GM10248 (cell line): ENCODE data around the gene PEX26.
"Not testable (repeated sequence)": the region's sequence is repeated elsewhere in the genome, so short reads cannot be mapped to it uniquely, and the experiment has no call there.

Source experiments
- CTCF ChIA-PET: fragments of 300-600 bp; sonication (Branson Sonifier 250); formaldehyde crosslinking; extraction: SDS; loops from one replicate; lab custom pipeline; 2021; ENCODE audit warnings: antibody characterized with exemption; lab: Yijun Ruan, JAX
- POLR2A ChIA-PET: fragments of 350-650 bp; sonication (Branson Sonifier 250); formaldehyde crosslinking; extraction: SDS; loops from one replicate; lab custom pipeline; 2020; ENCODE audit warnings: antibody characterized with exemption; lab: Yijun Ruan, JAX
- DNase-seq: peaks from one replicate; pipeline ENCODE4 v3.0.0; 2012; ENCODE audit errors: extremely low spot score
- CTCF ChIP-seq: IDR thresholded peaks from 2 replicates; pipeline ENCODE4 v1.5.1; 2012; ENCODE audit warnings: mild to moderate bottlenecking, low read depth; ENCODE audit errors: extremely low read depth, missing control alignments, control extremely low read depth

Gene PEX26

DNA sequence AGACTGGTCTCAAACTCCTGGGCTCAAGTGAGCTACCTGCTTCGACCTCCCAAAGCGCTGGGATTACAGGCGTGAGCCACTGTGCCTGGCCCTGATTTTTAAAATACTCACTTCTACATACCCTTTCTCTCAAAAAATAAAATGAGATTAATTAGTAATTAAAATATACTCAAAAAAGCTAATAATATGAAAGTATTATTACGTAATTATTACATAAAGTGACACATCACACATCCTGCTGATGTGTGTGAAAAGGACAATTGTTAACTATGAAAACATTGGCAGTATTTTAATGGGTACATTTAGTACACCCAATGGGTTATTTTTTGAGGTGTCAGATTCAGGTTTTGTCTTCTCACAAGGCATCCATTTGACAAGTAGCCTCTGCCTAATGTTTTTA lies 32.0 kb upstream of the PEX26 start:
- TF ChIP-seq CTCF: no peak
- DNase-seq: no peak
- ChIA-PET CTCF (interaction anchor here (0.7 to 2.1 kb wide), 2 partner anchors 8 to 11 kb away, joined by 3 to 4 read pairs; no protein-coding TSS in a partner anchor), POLR2A (no interaction called here)

DNA sequence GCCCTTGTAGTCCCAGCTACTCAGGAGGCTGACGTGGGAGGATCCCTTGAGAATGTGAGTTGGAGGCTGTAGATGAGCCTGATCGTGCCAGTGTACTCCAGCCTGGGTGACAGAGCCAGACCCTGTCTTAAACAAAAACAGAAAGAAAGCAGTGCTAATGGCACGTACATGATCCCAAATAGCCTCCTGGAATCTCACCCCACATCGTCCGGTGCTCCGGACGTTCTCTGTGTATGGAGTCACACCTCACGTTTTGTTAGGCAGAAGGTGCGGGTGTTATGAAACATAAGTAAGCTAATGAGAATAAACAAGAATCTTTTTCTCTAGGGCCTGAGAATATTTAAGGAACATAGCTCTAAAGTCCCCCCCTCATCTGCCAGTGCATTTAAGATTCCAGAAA lies 29.7 kb upstream of the PEX26 start:
- ChIA-PET POLR2A (no interaction called here), CTCF (interaction anchor here (0.9 to 1.4 kb wide), 4 partner anchors 17 to 28 kb away, joined by 3 to 6 read pairs (median 4); no protein-coding TSS in a partner anchor)
- DNase-seq: no peak
- TF ChIP-seq CTCF: no peak

- no peak for DNase-seq
- CTCF ChIA-PET: interaction anchor here (0.9 to 1.4 kb wide), 4 partner anchors 17 to 27 kb away, joined by 3 to 6 read pairs (median 4); no protein-coding TSS in a partner anchor
- POLR2A ChIA-PET: no interaction called here
- no peak for TF ChIP-seq CTCF
Observed at GRCh38 chr22:18048441-18048898, 29.3 kb upstream of the PEX26 start.

DNA sequence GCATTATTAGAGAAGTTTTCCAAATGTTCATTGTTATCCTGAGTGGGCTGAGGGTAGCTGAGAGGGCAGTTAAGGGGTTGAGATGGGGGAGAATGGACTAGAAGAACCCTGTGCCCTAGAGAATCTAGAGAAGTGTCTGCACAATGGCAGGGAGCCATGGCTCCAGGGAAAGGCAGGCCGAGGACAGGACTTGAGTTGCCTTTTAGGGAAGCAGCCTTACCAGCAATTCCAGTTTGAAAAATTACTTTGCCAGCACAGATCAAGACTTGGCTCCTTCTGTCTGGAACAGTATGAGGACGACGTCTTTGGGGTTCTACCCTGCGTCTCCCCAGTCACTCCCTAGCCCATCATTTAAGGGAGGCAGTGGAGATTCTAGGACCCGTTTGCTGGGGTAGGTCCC lies 27.7 kb upstream of the PEX26 start:
- ChIA-PET POLR2A (no interaction called here), CTCF (interaction anchor here (1.0 to 3.3 kb wide), 2 partner anchors 22 to 26 kb away, joined by 4 to 9 read pairs; no protein-coding TSS in a partner anchor)
- TF ChIP-seq CTCF: no peak
- DNase-seq: no peak

GRCh38 chr22:18051113-18051512 lies 26.7 kb upstream of the PEX26 start:
- POLR2A ChIA-PET, DNase-seq: not testable (repeated sequence)
- CTCF ChIA-PET: interaction anchor here (3.3 kb wide), 1 partner anchor 25 kb away, joined by 9 read pairs; no protein-coding TSS in a partner anchor

- DNase-seq: not testable (repeated sequence)
Observed at GRCh38 chr22:18053216-18053946, 24.4 kb upstream of the PEX26 start.

DNA sequence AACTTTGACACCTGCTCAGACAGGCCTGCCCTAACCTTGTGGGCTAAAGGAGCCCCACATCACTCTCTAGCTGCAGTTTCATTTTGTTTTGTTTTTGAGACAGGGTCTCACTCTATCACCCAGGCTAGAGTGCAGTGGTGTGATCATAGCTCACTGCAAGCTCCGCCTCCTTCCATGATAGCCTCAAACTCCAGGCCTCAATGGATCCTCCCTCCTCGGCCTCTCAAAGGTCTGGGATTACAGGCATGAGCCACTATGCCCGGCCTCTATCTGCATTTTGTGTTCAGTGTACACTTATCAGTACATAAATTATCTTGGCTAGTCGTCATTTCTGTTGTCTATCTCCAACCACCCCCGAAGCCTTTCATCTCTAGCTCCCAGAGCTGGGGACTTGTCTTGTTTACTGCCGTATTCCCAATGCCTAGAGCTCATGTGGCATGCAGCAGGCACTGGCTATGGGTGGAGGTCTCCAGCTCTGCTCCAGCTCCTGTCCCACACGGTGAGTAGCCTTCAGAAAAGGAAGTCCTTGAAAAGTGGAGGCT lies 22.1 kb upstream of the PEX26 start:
- DNase-seq: no peak
- TF ChIP-seq CTCF: no peak
- CTCF ChIA-PET: interaction anchor here (0.9 to 6.9 kb wide), 12 partner anchors 10 to 270 kb away, joined by 3 to 50 read pairs (median 4); partner anchors contain the start of gene MICAL3
- POLR2A ChIA-PET: interaction anchor here (0.8 kb wide), 2 partner anchors 29 to 59 kb away, joined by 3 to 4 read pairs; no protein-coding TSS in a partner anchor

More at GRCh38 chr22:18053216-18053946, 24.4 kb upstream of the PEX26 start:
- POLR2A ChIA-PET: not testable (repeated sequence)
- CTCF ChIA-PET: interaction anchor here (1.1 to 6.9 kb wide), 5 partner anchors 9 to 29 kb away, joined by 4 to 50 read pairs (median 9); partner anchors contain the start of gene MICAL3
